HepG2 (cell line): ENCODE results near the gene EFNA3. TPM values are rescaled to one million over a fixed set of nuclear protein-coding genes. Genes with fewer than 3 reads are reported as not detected.

Experiments
- CEBPB ChIP-seq: IDR thresholded peaks from 2 replicates; pipeline ENCODE4 v1.6.1; 2011; ENCODE audit warnings: low read depth, low read length, improper control_type of control experiment, borderline replicate concordance
- ELF4 ChIP-seq: sonication (generic); formaldehyde crosslinking; IDR thresholded peaks from 2 replicates; pipeline ENCODE4 v1.5.0; 2020; ENCODE audit warnings: missing genetic modification reagents, mild to moderate bottlenecking, moderate library complexity, borderline replicate concordance
- ETV5 ChIP-seq: IDR thresholded peaks from 2 replicates; pipeline ENCODE4 v1.6.1; 2018; ENCODE audit warnings: missing biosample characterization, missing genetic modification reagents, inconsistent platforms, borderline replicate concordance
- FOXJ3 ChIP-seq: sonication (generic); formaldehyde crosslinking; IDR thresholded peaks from 2 replicates; pipeline ENCODE4 v1.4.0; 2020; ENCODE audit warnings: missing genetic modification reagents, mild to moderate bottlenecking, borderline replicate concordance
- HNRNPK ChIP-seq: fragments of 200-400 bp; formaldehyde crosslinking; IDR thresholded peaks from 2 replicates; pipeline ENCODE4 v1.6.1; 2018; ENCODE audit warnings: low read length, low read depth, moderate library complexity, mild to moderate bottlenecking; ENCODE audit not compliant: poor library complexity, severe bottlenecking
- KLF9 ChIP-seq: IDR thresholded peaks from 2 replicates; pipeline ENCODE4 v1.6.1; 2016; ENCODE audit warnings: low read depth
- MIER3 ChIP-seq: IDR thresholded peaks from 2 replicates; pipeline ENCODE4 v1.6.1; 2016; ENCODE audit warnings: missing compliant biosample characterization, borderline replicate concordance
- MYPOP ChIP-seq: sonication (generic); formaldehyde crosslinking; IDR thresholded peaks from 2 replicates; pipeline ENCODE4 v1.8.1; 2023; ENCODE audit warnings: mild to moderate bottlenecking, moderate library complexity, missing genetic modification reagents
- NONO ChIP-seq, 2 experiments: fragments of 450-650 bp in 1 of 2; sonication (generic) in 1 of 2; formaldehyde crosslinking in 1 of 2; IDR thresholded peaks in 1 of 2; conservative IDR thresholded peaks in 1 of 2; 2 replicates each; pipeline versions ENCODE4 v1.6.1 to v1.8.0; 2017 to 2022; ENCODE audit warnings: mild to moderate bottlenecking in 1 of 2, missing genetic modification reagents in 1 of 2, moderate library complexity in 1 of 2
- NR3C1 ChIP-seq: sonication (generic); formaldehyde crosslinking; IDR thresholded peaks from 2 replicates; pipeline ENCODE4 v1.4.0; 2020; ENCODE audit warnings: missing genetic modification reagents
- POLR2AphosphoS5 ChIP-seq: IDR thresholded peaks from 2 replicates; pipeline ENCODE4 v1.6.1; 2012; ENCODE audit warnings: low read depth, low read length
- RBFOX2 ChIP-seq: fragments of 200-400 bp; formaldehyde crosslinking; IDR thresholded peaks from 2 replicates; pipeline ENCODE4 v1.6.1; 2017; ENCODE audit warnings: low read depth, mild to moderate bottlenecking, low read length
- SNRNP70 ChIP-seq: fragments of 200-400 bp; formaldehyde crosslinking; IDR thresholded peaks from 2 replicates; pipeline ENCODE4 v1.6.1; 2017; ENCODE audit warnings: mild to moderate bottlenecking, low read depth, low read length, moderate library complexity
- SPEN ChIP-seq: sonication (generic); formaldehyde crosslinking; IDR thresholded peaks from 2 replicates; pipeline ENCODE4 v1.5.1; 2020; ENCODE audit warnings: low read depth, mild to moderate bottlenecking, missing genetic modification reagents
- TOPORS ChIP-seq: sonication (generic); formaldehyde crosslinking; IDR thresholded peaks from 2 replicates; pipeline ENCODE4 v1.8.0; 2023; ENCODE audit warnings: mild to moderate bottlenecking, missing genetic modification reagents
- WIZ ChIP-seq: sonication (generic); formaldehyde crosslinking; IDR thresholded peaks from 2 replicates; pipeline ENCODE4 v1.5.1; 2020; ENCODE audit warnings: mild to moderate bottlenecking, missing genetic modification reagents
- ZFYVE20 ChIP-seq: sonication (generic); formaldehyde crosslinking; IDR thresholded peaks from 2 replicates; pipeline ENCODE4 v1.8.0; 2023; ENCODE audit warnings: low read depth, mild to moderate bottlenecking, moderate library complexity, missing genetic modification reagents, borderline replicate concordance
- ZNF317 ChIP-seq: sonication (generic); formaldehyde crosslinking; IDR thresholded peaks from 2 replicates; pipeline ENCODE4 v1.5.0; 2020; ENCODE audit warnings: mild to moderate bottlenecking, missing genetic modification reagents
- ZNF337 ChIP-seq: sonication (generic); formaldehyde crosslinking; IDR thresholded peaks from 2 replicates; pipeline ENCODE4 v1.5.1; 2020; ENCODE audit warnings: missing genetic modification reagents, low read depth, mild to moderate bottlenecking, borderline replicate concordance
- ZNF703 ChIP-seq: sonication (generic); formaldehyde crosslinking; IDR thresholded peaks from 2 replicates; pipeline ENCODE4 v1.5.1; 2020; ENCODE audit warnings: missing genetic modification reagents, mild to moderate bottlenecking, moderate library complexity, borderline replicate concordance
- polyA plus RNA-seq, 8 experiments: library from polyadenylated mRNA; depleted of rRNA in 3 of 8; stranded (reverse) in 7 of 8; unstranded in 1 of 8; fragments of >200 nt; fragmentation: Illumina TruSeq in 4 of 8; extraction: Trizol in 4 of 8; gene quantifications; 2 replicates each; pipeline versions ENCODE4 v1.2.1 to v1.2.3, GENCODE V29; 2011 to 2016; ENCODE audit warnings: low read depth in 4 of 8, missing spikeins in 1 of 8, mixed read lengths in 1 of 8; ENCODE audit not compliant: insufficient read depth in 1 of 8
- total RNA-seq, 5 experiments: library from RNA; depleted of rRNA; stranded (reverse); fragments of >200 nt; fragmentation: Illumina TruSeq; extraction: Trizol; gene quantifications; 2 replicates each; pipeline ENCODE4 v1.2.3, GENCODE V29; 2016; ENCODE audit warnings: low read depth in 1 of 5
- TF ChIP-seq, protein P1 (sequence below): IDR thresholded peaks from 2 replicates; pipeline ENCODE4 v1.6.1; 2016
- TF ChIP-seq, protein P2 (sequence below): sonication (generic); formaldehyde crosslinking; IDR thresholded peaks from 2 replicates; pipeline ENCODE4 v1.8.0; 2022; ENCODE audit warnings: missing genetic modification reagents, low read depth, mild to moderate bottlenecking, borderline replicate concordance
- TF ChIP-seq, protein P3 (sequence below): sonication (generic); formaldehyde crosslinking; IDR thresholded peaks from 2 replicates; pipeline ENCODE4 v1.4.0; 2020; ENCODE audit warnings: mild to moderate bottlenecking, missing genetic modification reagents

Gene EFNA3
- total and polyA plus RNA-seq, 2 of the 13 experiments (the other 11 are each of a cell fraction or from before 2014, with no cell fraction given): 1.0 to 5.7 TPM

DNA sequence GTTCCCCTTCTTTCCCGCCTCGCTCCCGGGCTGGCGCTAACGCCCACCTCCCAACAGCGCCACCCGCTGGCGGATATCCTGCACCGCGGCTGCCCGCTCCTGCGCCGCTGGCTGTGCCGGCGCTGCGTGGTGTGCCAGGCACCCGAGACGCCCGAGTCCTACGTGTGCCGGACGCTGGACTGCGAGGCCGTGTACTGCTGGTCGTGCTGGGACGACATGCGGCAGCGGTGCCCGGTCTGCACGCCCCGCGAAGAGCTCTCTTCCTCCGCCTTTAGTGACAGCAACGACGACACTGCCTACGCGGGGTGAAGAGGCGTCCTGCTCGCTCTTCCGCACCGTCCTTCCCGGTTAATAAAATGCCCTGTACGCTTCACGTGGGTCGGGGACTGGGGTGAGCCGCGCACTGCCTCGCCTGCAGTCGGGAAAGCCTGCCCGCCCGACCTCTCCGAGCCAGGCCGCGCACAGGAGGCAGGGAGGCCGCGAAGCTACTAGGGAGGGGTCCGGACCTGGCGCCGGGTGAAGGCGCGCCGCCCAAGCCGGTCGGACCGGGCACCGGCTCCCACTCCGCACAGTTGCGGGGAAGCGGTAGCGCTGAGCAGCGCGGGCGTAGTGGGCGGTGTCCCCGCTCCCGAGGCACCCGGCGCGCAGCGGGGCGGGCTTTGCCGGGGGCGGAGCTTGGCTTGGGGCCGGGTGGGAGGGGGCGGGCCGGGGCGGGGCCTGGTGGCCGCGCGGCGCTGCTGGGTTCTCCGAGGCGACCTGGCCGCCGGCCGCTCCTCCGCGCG, 27.9 kb upstream of the EFNA3 start, which contains the start of gene ADAM15 (continued):
- TF ChIP-seq ZNF703 (no peak), ZFYVE20 (CRISPR knock-in tag) (no peak), WIZ (CRISPR knock-in tag) (peak; percentile 72; the same call in 1 of the 2 replicates), NONO (IDR thresholded peaks at IDR 0.05) (no peak), NONO (CRISPR knock-in tag; conservative IDR thresholded peaks at IDR 0.05) (peak; percentile 77), CEBPB (no peak), NR3C1 (CRISPR knock-in tag) (no peak), ZNF337 (CRISPR knock-in tag) (no peak), FOXJ3 (CRISPR knock-in tag) (no peak), SPEN (CRISPR knock-in tag) (peak; percentile 92), KLF9 (CRISPR knock-in tag) (peak; percentile 85; the same call in 1 of the 2 replicates), TOPORS (no peak), ZNF317 (CRISPR knock-in tag) (peak; percentile 63), HNRNPK (peak; percentile 20), MIER3 (CRISPR knock-in tag) (no peak), MYPOP (CRISPR knock-in tag) (peak; percentile 100), ETV5 (peak; percentile 63), POLR2AphosphoS5 (peak; percentile 62; the same call in 1 of the 2 replicates), SNRNP70 (no peak), ELF4 (0 out of 2 replicates have a peak, but pooled peaks have one; percentile 67), RBFOX2 (peak; percentile 76)
- TF ChIP-seq, protein P1, sequence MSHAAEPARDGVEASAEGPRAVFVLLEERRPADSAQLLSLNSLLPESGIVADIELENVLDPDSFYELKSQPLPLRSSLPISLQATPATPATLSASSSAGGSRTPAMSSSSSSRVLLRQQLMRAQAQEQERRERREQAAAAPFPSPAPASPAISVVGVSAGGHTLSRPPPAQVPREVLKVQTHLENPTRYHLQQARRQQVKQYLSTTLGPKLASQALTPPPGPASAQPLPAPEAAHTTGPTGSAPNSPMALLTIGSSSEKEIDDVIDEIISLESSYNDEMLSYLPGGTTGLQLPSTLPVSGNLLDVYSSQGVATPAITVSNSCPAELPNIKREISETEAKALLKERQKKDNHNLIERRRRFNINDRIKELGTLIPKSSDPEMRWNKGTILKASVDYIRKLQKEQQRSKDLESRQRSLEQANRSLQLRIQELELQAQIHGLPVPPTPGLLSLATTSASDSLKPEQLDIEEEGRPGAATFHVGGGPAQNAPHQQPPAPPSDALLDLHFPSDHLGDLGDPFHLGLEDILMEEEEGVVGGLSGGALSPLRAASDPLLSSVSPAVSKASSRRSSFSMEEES (CRISPR knock-in tag): peak; percentile 64; the same call in 1 of the 2 replicates
- TF ChIP-seq, protein P2, sequence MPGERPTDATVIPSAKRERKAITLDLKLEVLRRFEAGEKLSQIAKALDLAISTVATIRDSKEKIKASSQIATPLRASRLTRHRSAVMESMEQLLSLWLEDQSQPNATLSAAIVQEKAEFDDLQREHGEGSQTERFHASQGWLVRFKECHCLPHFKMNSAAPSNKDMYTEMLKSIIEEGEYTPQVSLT (CRISPR knock-in tag): no peak; the same call in 1 of the 2 replicates
- TF ChIP-seq, protein P3, sequence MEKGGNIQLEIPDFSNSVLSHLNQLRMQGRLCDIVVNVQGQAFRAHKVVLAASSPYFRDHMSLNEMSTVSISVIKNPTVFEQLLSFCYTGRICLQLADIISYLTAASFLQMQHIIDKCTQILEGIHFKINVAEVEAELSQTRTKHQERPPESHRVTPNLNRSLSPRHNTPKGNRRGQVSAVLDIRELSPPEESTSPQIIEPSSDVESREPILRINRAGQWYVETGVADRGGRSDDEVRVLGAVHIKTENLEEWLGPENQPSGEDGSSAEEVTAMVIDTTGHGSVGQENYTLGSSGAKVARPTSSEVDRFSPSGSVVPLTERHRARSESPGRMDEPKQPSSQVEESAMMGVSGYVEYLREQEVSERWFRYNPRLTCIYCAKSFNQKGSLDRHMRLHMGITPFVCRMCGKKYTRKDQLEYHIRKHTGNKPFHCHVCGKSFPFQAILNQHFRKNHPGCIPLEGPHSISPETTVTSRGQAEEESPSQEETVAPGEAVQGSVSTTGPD (CRISPR knock-in tag): no peak
